ENCODE data around the gene MIAT.

DNA sequence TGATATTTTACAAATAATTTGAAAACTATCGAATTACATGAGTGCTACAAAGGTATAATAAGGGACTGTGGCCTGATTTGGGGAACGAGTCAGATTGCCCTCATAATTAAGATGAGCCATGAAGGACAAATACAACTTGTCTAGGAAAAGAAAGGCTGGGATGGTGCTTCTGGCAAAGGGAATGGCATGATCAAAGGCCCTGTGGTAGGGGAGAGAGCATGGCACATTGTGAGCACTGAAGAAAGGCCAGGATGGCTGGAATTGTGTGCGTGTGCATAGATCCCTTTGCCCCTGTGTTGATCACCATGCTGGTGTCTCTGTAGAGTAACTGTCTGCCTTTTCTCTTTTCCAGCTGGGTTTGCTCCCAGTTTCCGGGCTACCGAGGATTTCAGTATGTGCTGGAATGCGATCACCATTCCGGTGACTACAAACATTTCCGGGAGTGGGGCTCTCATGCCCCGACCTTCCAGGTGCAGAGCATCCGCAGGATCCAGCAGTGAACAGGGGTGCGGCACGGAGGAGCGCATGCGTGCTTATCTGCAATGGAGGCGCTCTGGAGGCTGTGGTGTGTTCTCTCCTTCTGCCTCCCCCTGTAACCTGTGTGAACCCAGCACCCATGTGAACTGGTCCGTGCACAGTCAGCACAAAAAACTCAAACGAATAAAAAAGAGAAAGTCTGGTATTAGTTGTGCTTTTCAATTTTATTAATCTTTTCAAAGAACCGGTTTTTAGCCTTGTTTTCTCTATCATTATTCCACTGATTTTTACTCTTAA, 27.2 kb upstream of the MIAT start:
- no peak for TF ChIP-seq CEBPZ (IDR thresholded peaks at IDR 0.05; ENCODE audit: borderline replicate concordance, low read depth, low read length)
- TF ChIP-seq ZBTB8A (IDR thresholded peaks at IDR 0.05; ENCODE audit: partially characterized antibody), result no peak
- TF ChIP-seq, protein P1, sequence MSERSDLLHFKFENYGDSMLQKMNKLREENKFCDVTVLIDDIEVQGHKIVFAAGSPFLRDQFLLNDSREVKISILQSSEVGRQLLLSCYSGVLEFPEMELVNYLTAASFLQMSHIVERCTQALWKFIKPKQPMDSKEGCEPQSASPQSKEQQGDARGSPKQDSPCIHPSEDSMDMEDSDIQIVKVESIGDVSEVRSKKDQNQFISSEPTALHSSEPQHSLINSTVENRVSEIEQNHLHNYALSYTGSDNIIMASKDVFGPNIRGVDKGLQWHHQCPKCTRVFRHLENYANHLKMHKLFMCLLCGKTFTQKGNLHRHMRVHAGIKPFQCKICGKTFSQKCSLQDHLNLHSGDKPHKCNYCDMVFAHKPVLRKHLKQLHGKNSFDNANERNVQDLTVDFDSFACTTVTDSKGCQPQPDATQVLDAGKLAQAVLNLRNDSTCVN (CRISPR knock-in tag; IDR thresholded peaks at IDR 0.05), result no peak
- TF ChIP-seq ETS1 (conservative IDR thresholded peaks at IDR 0.05; ENCODE audit: control insufficient read depth, low read depth, low read length), result no peak
- TF ChIP-seq, protein P2, sequence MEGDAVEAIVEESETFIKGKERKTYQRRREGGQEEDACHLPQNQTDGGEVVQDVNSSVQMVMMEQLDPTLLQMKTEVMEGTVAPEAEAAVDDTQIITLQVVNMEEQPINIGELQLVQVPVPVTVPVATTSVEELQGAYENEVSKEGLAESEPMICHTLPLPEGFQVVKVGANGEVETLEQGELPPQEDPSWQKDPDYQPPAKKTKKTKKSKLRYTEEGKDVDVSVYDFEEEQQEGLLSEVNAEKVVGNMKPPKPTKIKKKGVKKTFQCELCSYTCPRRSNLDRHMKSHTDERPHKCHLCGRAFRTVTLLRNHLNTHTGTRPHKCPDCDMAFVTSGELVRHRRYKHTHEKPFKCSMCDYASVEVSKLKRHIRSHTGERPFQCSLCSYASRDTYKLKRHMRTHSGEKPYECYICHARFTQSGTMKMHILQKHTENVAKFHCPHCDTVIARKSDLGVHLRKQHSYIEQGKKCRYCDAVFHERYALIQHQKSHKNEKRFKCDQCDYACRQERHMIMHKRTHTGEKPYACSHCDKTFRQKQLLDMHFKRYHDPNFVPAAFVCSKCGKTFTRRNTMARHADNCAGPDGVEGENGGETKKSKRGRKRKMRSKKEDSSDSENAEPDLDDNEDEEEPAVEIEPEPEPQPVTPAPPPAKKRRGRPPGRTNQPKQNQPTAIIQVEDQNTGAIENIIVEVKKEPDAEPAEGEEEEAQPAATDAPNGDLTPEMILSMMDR (IDR thresholded peaks at IDR 0.05 in 2 of 3, conservative IDR thresholded peaks at IDR 0.05 in 1 of 3; ENCODE audit: insufficient read depth in 2 of 3, low read depth in 1 of 3, low read length in 3 of 3), result no peak
- TF ChIP-seq ID3 (CRISPR knock-in tag; IDR thresholded peaks at IDR 0.05), result no peak
- peak; percentile 84 for TF ChIP-seq ID3 (tag; IDR thresholded peaks at IDR 0.05)
- TF ChIP-seq MYBL2 (IDR thresholded peaks at IDR 0.05; ENCODE audit: low read depth), result no peak
- no peak for TF ChIP-seq MYBL2 (CRISPR knock-in tag; IDR thresholded peaks at IDR 0.05; ENCODE audit: borderline replicate concordance)
- TF ChIP-seq SRF (CRISPR knock-in tag; IDR thresholded peaks at IDR 0.05), result no peak
- no peak for TF ChIP-seq CHCHD3 (CRISPR knock-in tag; IDR thresholded peaks at IDR 0.05)
- TF ChIP-seq, protein P3, sequence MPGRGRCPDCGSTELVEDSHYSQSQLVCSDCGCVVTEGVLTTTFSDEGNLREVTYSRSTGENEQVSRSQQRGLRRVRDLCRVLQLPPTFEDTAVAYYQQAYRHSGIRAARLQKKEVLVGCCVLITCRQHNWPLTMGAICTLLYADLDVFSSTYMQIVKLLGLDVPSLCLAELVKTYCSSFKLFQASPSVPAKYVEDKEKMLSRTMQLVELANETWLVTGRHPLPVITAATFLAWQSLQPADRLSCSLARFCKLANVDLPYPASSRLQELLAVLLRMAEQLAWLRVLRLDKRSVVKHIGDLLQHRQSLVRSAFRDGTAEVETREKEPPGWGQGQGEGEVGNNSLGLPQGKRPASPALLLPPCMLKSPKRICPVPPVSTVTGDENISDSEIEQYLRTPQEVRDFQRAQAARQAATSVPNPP (IDR thresholded peaks at IDR 0.05; ENCODE audit: borderline replicate concordance, insufficient read depth, insufficient read length), result no peak
